HepG2 (cell line): ENCODE data around the gene P3H4. TPM values are rescaled to one million over a fixed set of nuclear protein-coding genes. Genes with fewer than 3 reads are reported as not detected.

Experiments used
- AHDC1 ChIP-seq: sonication (generic); formaldehyde crosslinking; IDR thresholded peaks from 2 replicates; pipeline ENCODE4 v1.5.1; 2020; ENCODE audit warnings: mild to moderate bottlenecking, missing genetic modification reagents, borderline replicate concordance
- ARNTL ChIP-seq: sonication (generic); formaldehyde crosslinking; IDR thresholded peaks from 2 replicates; pipeline ENCODE4 v1.4.0; 2020; ENCODE audit warnings: mild to moderate bottlenecking, missing genetic modification reagents
- CAMTA2 ChIP-seq: sonication (generic); formaldehyde crosslinking; IDR thresholded peaks from 2 replicates; pipeline ENCODE4 v1.4.0; 2020; ENCODE audit warnings: mild to moderate bottlenecking, missing genetic modification reagents, borderline replicate concordance
- GATAD2A ChIP-seq: IDR thresholded peaks from 2 replicates; pipeline ENCODE4 v1.6.1; 2016
- GTF3A ChIP-seq: sonication (generic); formaldehyde crosslinking; conservative IDR thresholded peaks from 2 replicates; pipeline ENCODE4 v1.4.0; 2020; ENCODE audit warnings: mild to moderate bottlenecking, missing genetic modification reagents
- HBP1 ChIP-seq: IDR thresholded peaks from 2 replicates; pipeline ENCODE4 v1.6.1; 2016; ENCODE audit warnings: low read depth, control low read depth
- HDAC1 ChIP-seq: sonication (generic); formaldehyde crosslinking; IDR thresholded peaks from 2 replicates; pipeline ENCODE4 v1.5.1; 2020; ENCODE audit warnings: mild to moderate bottlenecking, missing genetic modification reagents
- JUNB ChIP-seq: sonication (generic); formaldehyde crosslinking; IDR thresholded peaks from 2 replicates; pipeline ENCODE4 v1.8.0; 2022; ENCODE audit warnings: missing genetic modification reagents, mild to moderate bottlenecking, borderline replicate concordance
- KAT8 ChIP-seq: IDR thresholded peaks from 2 replicates; pipeline ENCODE4 v1.6.1; 2016; ENCODE audit warnings: missing genetic modification reagents, missing compliant biosample characterization
- KLF12 ChIP-seq: sonication (generic); formaldehyde crosslinking; IDR thresholded peaks from 2 replicates; pipeline ENCODE4 v1.4.0; 2020; ENCODE audit warnings: missing genetic modification reagents, borderline replicate concordance
- SALL1 ChIP-seq: sonication (generic); formaldehyde crosslinking; IDR thresholded peaks from 2 replicates; pipeline ENCODE4 v1.8.0; 2022; ENCODE audit warnings: mild to moderate bottlenecking, missing genetic modification reagents
- TAF1 ChIP-seq: sonication (generic); formaldehyde crosslinking; IDR thresholded peaks from 2 replicates; pipeline ENCODE4 v1.4.0; 2020; ENCODE audit warnings: missing genetic modification reagents
- ZBTB1 ChIP-seq: sonication (generic); formaldehyde crosslinking; IDR thresholded peaks from 2 replicates; pipeline ENCODE4 v1.4.0; 2020; ENCODE audit warnings: missing genetic modification reagents, borderline replicate concordance
- ZEB1 ChIP-seq: IDR thresholded peaks from 2 replicates; pipeline ENCODE4 v1.6.1; 2012; ENCODE audit warnings: mild to moderate bottlenecking, low read depth, inconsistent platforms; ENCODE audit not compliant: insufficient replicate concordance
- ZFY ChIP-seq: sonication (generic); formaldehyde crosslinking; IDR thresholded peaks from 2 replicates; pipeline ENCODE4 v1.4.0; 2020; ENCODE audit warnings: missing genetic modification reagents
- ZMAT3 ChIP-seq: sonication (generic); formaldehyde crosslinking; conservative IDR thresholded peaks from 2 replicates; pipeline ENCODE4 v1.7.0; 2021; ENCODE audit warnings: missing genetic modification reagents
- ZNF205 ChIP-seq: IDR thresholded peaks from 2 replicates; pipeline ENCODE4 v1.6.1; 2018; ENCODE audit warnings: missing biosample characterization, missing genetic modification reagents
- ZNF44 ChIP-seq: sonication (generic); formaldehyde crosslinking; IDR thresholded peaks from 2 replicates; pipeline ENCODE4 v1.5.1; 2020; ENCODE audit warnings: mild to moderate bottlenecking, missing genetic modification reagents
- ZNF460 ChIP-seq: sonication (generic); formaldehyde crosslinking; IDR thresholded peaks from 2 replicates; pipeline ENCODE4 v1.5.1; 2020; ENCODE audit warnings: missing genetic modification reagents, mild to moderate bottlenecking, borderline replicate concordance
- ZNF577 ChIP-seq: sonication (generic); formaldehyde crosslinking; IDR thresholded peaks from 2 replicates; pipeline ENCODE4 v1.4.0; 2020; ENCODE audit warnings: mild to moderate bottlenecking, low read depth, missing genetic modification reagents, borderline replicate concordance
- ZNF629 ChIP-seq: sonication (generic); formaldehyde crosslinking; conservative IDR thresholded peaks from 2 replicates; pipeline ENCODE4 v1.5.0; 2020; ENCODE audit warnings: missing genetic modification reagents
- ZNF644 ChIP-seq: IDR thresholded peaks from 2 replicates; pipeline ENCODE4 v1.6.1; 2016; ENCODE audit warnings: low read depth
- ZNF672 ChIP-seq: sonication (generic); formaldehyde crosslinking; IDR thresholded peaks from 2 replicates; pipeline ENCODE4 v1.8.1; 2022; ENCODE audit warnings: missing genetic modification reagents
- ZNF775 ChIP-seq: sonication (generic); formaldehyde crosslinking; IDR thresholded peaks from 2 replicates; pipeline ENCODE4 v1.4.0; 2020; ENCODE audit warnings: missing genetic modification reagents, mild to moderate bottlenecking, moderate library complexity, borderline replicate concordance
- ZNF777 ChIP-seq: sonication (generic); formaldehyde crosslinking; IDR thresholded peaks from 2 replicates; pipeline ENCODE4 v1.4.0; 2020; ENCODE audit warnings: missing genetic modification reagents
- polyA plus RNA-seq, 8 experiments: library from polyadenylated mRNA; depleted of rRNA in 3 of 8; stranded (reverse) in 7 of 8; unstranded in 1 of 8; fragments of >200 nt; fragmentation: Illumina TruSeq in 4 of 8; extraction: Trizol in 4 of 8; gene quantifications; 2 replicates each; pipeline versions ENCODE4 v1.2.1 to v1.2.3, GENCODE V29; 2011 to 2016; ENCODE audit warnings: low read depth in 4 of 8, missing spikeins in 1 of 8, mixed read lengths in 1 of 8; ENCODE audit not compliant: insufficient read depth in 1 of 8
- total RNA-seq, 5 experiments: library from RNA; depleted of rRNA; stranded (reverse); fragments of >200 nt; fragmentation: Illumina TruSeq; extraction: Trizol; gene quantifications; 2 replicates each; pipeline ENCODE4 v1.2.3, GENCODE V29; 2016; ENCODE audit warnings: low read depth in 1 of 5

P3H4 gene
- total and polyA plus RNA-seq, 2 of the 13 experiments (the other 11 are each of a cell fraction or from before 2014, with no cell fraction given): 37.1 to 50.6 TPM

GRCh38 chr17:41786227-41787020, 25.3 kb downstream of the P3H4 start, which contains the start of gene JUP (continued):
- peak; percentile 34; the same call in 1 of the 2 replicates for TF ChIP-seq ZMAT3
- TF ChIP-seq ZNF577 (CRISPR knock-in tag): no peak
- TF ChIP-seq JUNB (CRISPR knock-in tag): no peak
- TF ChIP-seq KLF12 (CRISPR knock-in tag): peak; percentile 96
- TF ChIP-seq GTF3A (CRISPR knock-in tag): no peak
- 0 out of 2 replicates have a peak, but pooled peaks have one; percentile 9 for TF ChIP-seq GATAD2A (CRISPR knock-in tag)
- TF ChIP-seq ZNF775 (CRISPR knock-in tag): no peak
- TF ChIP-seq HBP1 (CRISPR knock-in tag): peak; percentile 72; the same call in 1 of the 2 replicates
- TF ChIP-seq HDAC1 (CRISPR knock-in tag): peak; percentile 91
- TF ChIP-seq ZNF644 (CRISPR knock-in tag): no peak
- TF ChIP-seq ZNF205 (CRISPR knock-in tag): 0 out of 2 replicates have a peak, but pooled peaks have one; percentile 35
- no peak for TF ChIP-seq ZNF672 (CRISPR knock-in tag)
- TF ChIP-seq ZNF44 (CRISPR knock-in tag): no peak
- peak; percentile 66 for TF ChIP-seq SALL1
- TF ChIP-seq CAMTA2 (CRISPR knock-in tag): peak; percentile 67; the same call in 1 of the 2 replicates
- no peak for TF ChIP-seq ZNF460 (CRISPR knock-in tag)
- TF ChIP-seq KAT8 (CRISPR knock-in tag): peak; percentile 49; the same call in 1 of the 2 replicates
- peak; percentile 95 for TF ChIP-seq ZNF777
- TF ChIP-seq ZBTB1 (CRISPR knock-in tag): no peak
- TF ChIP-seq ZFY (CRISPR knock-in tag): peak; percentile 85
- peak; percentile 80 for TF ChIP-seq TAF1 (CRISPR knock-in tag)
- TF ChIP-seq AHDC1 (CRISPR knock-in tag): no peak
- TF ChIP-seq ZEB1: peak; percentile 61
- TF ChIP-seq ARNTL (CRISPR knock-in tag): no peak
- TF ChIP-seq ZNF629 (CRISPR knock-in tag): no peak
